ENCODE results near the gene HSBP1.

The HSBP1 gene

GRCh38 chr16:83847371-83848225 is 39.8 kb downstream of the HSBP1 start:
- H3K9me3 ChIP-seq (ENCODE audit: control insufficient read depth in 2 of 2, low read length in 2 of 2) = no peaks in the 10 kb centered on the region
- no peak overlapping the region for H3K27ac ChIP-seq (ENCODE audit: low read depth in 2 of 2, low read length in 2 of 2)
- H3K27me3 ChIP-seq (ENCODE audit: control insufficient read depth in 2 of 2, insufficient read depth in 2 of 2, low read length in 2 of 2) = no peaks in the 10 kb centered on the region
- H3K4me3 ChIP-seq (ENCODE audit: low read length in 2 of 2) = no peak overlapping the region
- no peak overlapping the region for H3K9ac ChIP-seq (ENCODE audit: low read depth in 1 of 2, low read length in 2 of 2)
- H3K4me1 ChIP-seq (ENCODE audit: control insufficient read depth in 2 of 2, insufficient read depth in 2 of 2, low read length in 2 of 2) = no peaks in the 10 kb centered on the region
- H3K36me3 ChIP-seq (ENCODE audit: control insufficient read depth in 2 of 2, insufficient read depth in 2 of 2, low read length in 2 of 2) = no peaks in the 10 kb centered on the region

DNA sequence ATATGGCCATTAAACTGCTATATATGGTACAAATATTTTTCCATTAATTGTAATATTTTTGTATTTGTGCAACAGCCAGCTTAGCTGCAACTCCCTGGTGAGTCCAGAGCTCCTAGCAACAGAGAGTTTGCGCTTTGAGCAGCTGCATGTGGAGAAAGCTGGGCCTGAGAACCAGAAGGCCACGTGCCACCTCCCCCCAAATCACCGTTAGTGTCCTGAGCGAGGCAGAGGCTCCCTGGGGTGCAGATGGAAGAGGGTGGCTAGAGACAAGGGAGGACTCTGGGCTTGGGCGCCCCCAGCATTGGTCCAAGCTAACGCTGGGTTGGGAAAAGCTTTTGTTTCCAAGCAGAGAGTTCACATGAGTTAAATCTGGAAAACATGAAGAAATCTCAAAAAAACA is 41.6 kb downstream of the HSBP1 start:
- H3K4me3 ChIP-seq (ENCODE audit: low read length in 2 of 2) = no peak overlapping the region
- H3K27ac ChIP-seq (ENCODE audit: low read depth in 2 of 2, low read length in 2 of 2) = no peak overlapping the region
- H3K9ac ChIP-seq (ENCODE audit: low read depth in 1 of 2, low read length in 2 of 2) = no peak overlapping the region
- H3K9me3 ChIP-seq (ENCODE audit: control insufficient read depth in 2 of 2, low read length in 2 of 2) = no peaks in the 10 kb centered on the region
- no peaks in the 10 kb centered on the region for H3K4me1 ChIP-seq (ENCODE audit: control insufficient read depth in 2 of 2, insufficient read depth in 2 of 2, low read length in 2 of 2)
- H3K36me3 ChIP-seq (ENCODE audit: control insufficient read depth in 2 of 2, insufficient read depth in 2 of 2, low read length in 2 of 2) = no peaks in the 10 kb centered on the region
- no peaks in the 10 kb centered on the region for H3K27me3 ChIP-seq (ENCODE audit: control insufficient read depth in 2 of 2, insufficient read depth in 2 of 2, low read length in 2 of 2)

- H3K36me3 ChIP-seq (ENCODE audit: control insufficient read depth in 2 of 2, insufficient read depth in 2 of 2, low read length in 2 of 2) = no peaks in the 10 kb centered on the region
These were observed 43.2 kb downstream of the HSBP1 start for GRCh38 chr16:83850947-83851346.

DNA sequence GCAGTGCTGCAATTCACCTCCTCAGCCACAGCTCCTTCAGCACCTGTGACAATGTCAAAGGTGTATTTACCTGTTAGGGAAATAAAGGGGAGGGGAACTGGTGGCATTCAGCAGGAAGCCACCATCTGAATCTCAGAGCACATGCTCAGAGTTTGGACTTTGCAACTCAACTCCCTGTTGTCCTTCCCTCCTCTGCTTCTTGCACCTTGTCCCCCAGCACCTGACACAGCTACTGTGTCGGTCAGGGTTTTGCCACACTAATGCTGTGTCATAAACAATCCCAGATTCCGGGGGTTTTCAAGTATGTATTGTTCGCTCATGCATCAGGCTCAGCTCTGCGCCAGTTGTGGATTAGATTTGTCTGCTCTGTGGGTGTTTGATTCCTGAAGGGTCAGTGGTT is 43.7 kb downstream of the HSBP1 start:
- Histone ChIP-seq H3K27me3 (ENCODE audit: control insufficient read depth in 2 of 2, insufficient read depth in 2 of 2, low read length in 2 of 2) (no peaks in the 10 kb centered on the region), H3K9ac (ENCODE audit: low read depth in 1 of 2, low read length in 2 of 2) (no peak overlapping the region), H3K9me3 (ENCODE audit: control insufficient read depth in 2 of 2, low read length in 2 of 2) (no peaks in the 10 kb centered on the region), H3K4me1 (ENCODE audit: control insufficient read depth in 2 of 2, insufficient read depth in 2 of 2, low read length in 2 of 2) (no peaks in the 10 kb centered on the region), H3K4me3 (ENCODE audit: low read length in 2 of 2) (no peak overlapping the region), H3K36me3 (ENCODE audit: control insufficient read depth in 2 of 2, insufficient read depth in 2 of 2, low read length in 2 of 2) (no peaks in the 10 kb centered on the region), H3K27ac (ENCODE audit: low read depth in 2 of 2, low read length in 2 of 2) (no peak overlapping the region)

More at GRCh38 chr16:83850947-83851346, 43.2 kb downstream of the HSBP1 start:
- H3K27me3 ChIP-seq (ENCODE audit: control insufficient read depth in 2 of 2, insufficient read depth in 2 of 2, low read length in 2 of 2) = no peaks in the 10 kb centered on the region
- no peak overlapping the region for H3K4me3 ChIP-seq (ENCODE audit: low read length in 2 of 2)
- no peaks in the 10 kb centered on the region for H3K9me3 ChIP-seq (ENCODE audit: control insufficient read depth in 2 of 2, low read length in 2 of 2)
- H3K27ac ChIP-seq (ENCODE audit: low read depth in 2 of 2, low read length in 2 of 2) = no peak overlapping the region
- no peak overlapping the region for H3K9ac ChIP-seq (ENCODE audit: low read depth in 1 of 2, low read length in 2 of 2)
- no peaks in the 10 kb centered on the region for H3K4me1 ChIP-seq (ENCODE audit: control insufficient read depth in 2 of 2, insufficient read depth in 2 of 2, low read length in 2 of 2)

GRCh38 chr16:83852774-83853173 is 45.0 kb downstream of the HSBP1 start:
- no peak overlapping the region for H3K4me3 ChIP-seq (ENCODE audit: low read length in 2 of 2)
- no peaks in the 10 kb centered on the region for H3K4me1 ChIP-seq (ENCODE audit: control insufficient read depth in 2 of 2, insufficient read depth in 2 of 2, low read length in 2 of 2)
- H3K9me3 ChIP-seq (ENCODE audit: control insufficient read depth in 2 of 2, low read length in 2 of 2) = no peaks in the 10 kb centered on the region
- H3K9ac ChIP-seq (ENCODE audit: low read depth in 1 of 2, low read length in 2 of 2) = no peak overlapping the region
- no peaks in the 10 kb centered on the region for H3K36me3 ChIP-seq (ENCODE audit: control insufficient read depth in 2 of 2, insufficient read depth in 2 of 2, low read length in 2 of 2)
- no peaks in the 10 kb centered on the region for H3K27me3 ChIP-seq (ENCODE audit: control insufficient read depth in 2 of 2, insufficient read depth in 2 of 2, low read length in 2 of 2)
- no peak overlapping the region for H3K27ac ChIP-seq (ENCODE audit: low read depth in 2 of 2, low read length in 2 of 2)

GRCh38 chr16:83853834-83854233 is 46.1 kb downstream of the HSBP1 start:
- H3K27me3 ChIP-seq (ENCODE audit: control insufficient read depth in 2 of 2, insufficient read depth in 2 of 2, low read length in 2 of 2) = no peaks in the 10 kb centered on the region
- no peak overlapping the region for H3K4me3 ChIP-seq (ENCODE audit: low read length in 2 of 2)
- H3K27ac ChIP-seq (ENCODE audit: low read depth in 2 of 2, low read length in 2 of 2) = no peak overlapping the region
- no peaks in the 10 kb centered on the region for H3K9me3 ChIP-seq (ENCODE audit: control insufficient read depth in 2 of 2, low read length in 2 of 2)
- H3K4me1 ChIP-seq (ENCODE audit: control insufficient read depth in 2 of 2, insufficient read depth in 2 of 2, low read length in 2 of 2) = no peaks in the 10 kb centered on the region
- H3K36me3 ChIP-seq (ENCODE audit: control insufficient read depth in 2 of 2, insufficient read depth in 2 of 2, low read length in 2 of 2) = no peaks in the 10 kb centered on the region
- H3K9ac ChIP-seq (ENCODE audit: low read depth in 1 of 2, low read length in 2 of 2) = no peak overlapping the region

- no peaks in the 10 kb centered on the region for H3K27me3 ChIP-seq (ENCODE audit: control insufficient read depth in 2 of 2, insufficient read depth in 2 of 2, low read length in 2 of 2)
- no peak overlapping the region for H3K9ac ChIP-seq (ENCODE audit: low read depth in 1 of 2, low read length in 2 of 2)
- no peak overlapping the region for H3K4me3 ChIP-seq (ENCODE audit: low read length in 2 of 2)
These were observed 46.6 kb downstream of the HSBP1 start for GRCh38 chr16:83854420-83854819.

GRCh38 chr16:83856792-83857191 is 49.0 kb downstream of the HSBP1 start:
- H3K36me3 ChIP-seq (ENCODE audit: control insufficient read depth in 2 of 2, insufficient read depth in 2 of 2, low read length in 2 of 2) = no peaks in the 10 kb centered on the region
- no peaks in the 10 kb centered on the region for H3K9me3 ChIP-seq (ENCODE audit: control insufficient read depth in 2 of 2, low read length in 2 of 2)
- no peak overlapping the region for H3K27ac ChIP-seq (ENCODE audit: low read depth in 2 of 2, low read length in 2 of 2)
- H3K9ac ChIP-seq (ENCODE audit: low read depth in 1 of 2, low read length in 2 of 2) = no peak overlapping the region
- no peak overlapping the region for H3K4me3 ChIP-seq (ENCODE audit: low read length in 2 of 2)
- no peaks in the 10 kb centered on the region for H3K27me3 ChIP-seq (ENCODE audit: control insufficient read depth in 2 of 2, insufficient read depth in 2 of 2, low read length in 2 of 2)
- no peaks in the 10 kb centered on the region for H3K4me1 ChIP-seq (ENCODE audit: control insufficient read depth in 2 of 2, insufficient read depth in 2 of 2, low read length in 2 of 2)

More at GRCh38 chr16:83854420-83854819, 46.6 kb downstream of the HSBP1 start:
- Histone ChIP-seq H3K9me3 (ENCODE audit: control insufficient read depth in 2 of 2, low read length in 2 of 2) (no peaks in the 10 kb centered on the region), H3K36me3 (ENCODE audit: control insufficient read depth in 2 of 2, insufficient read depth in 2 of 2, low read length in 2 of 2) (no peaks in the 10 kb centered on the region), H3K27ac (ENCODE audit: low read depth in 2 of 2, low read length in 2 of 2) (no peak overlapping the region), H3K4me1 (ENCODE audit: control insufficient read depth in 2 of 2, insufficient read depth in 2 of 2, low read length in 2 of 2) (no peaks in the 10 kb centered on the region)

- H3K36me3 ChIP-seq (ENCODE audit: control insufficient read depth in 2 of 2, insufficient read depth in 2 of 2, low read length in 2 of 2) = no peaks in the 10 kb centered on the region
- no peak overlapping the region for H3K9ac ChIP-seq (ENCODE audit: low read depth in 1 of 2, low read length in 2 of 2)
- H3K9me3 ChIP-seq (ENCODE audit: control insufficient read depth in 2 of 2, low read length in 2 of 2) = no peaks in the 10 kb centered on the region
- H3K4me1 ChIP-seq (ENCODE audit: control insufficient read depth in 2 of 2, insufficient read depth in 2 of 2, low read length in 2 of 2) = no peaks in the 10 kb centered on the region
- no peaks in the 10 kb centered on the region for H3K27me3 ChIP-seq (ENCODE audit: control insufficient read depth in 2 of 2, insufficient read depth in 2 of 2, low read length in 2 of 2)
- no peak overlapping the region for H3K27ac ChIP-seq (ENCODE audit: low read depth in 2 of 2, low read length in 2 of 2)
- H3K4me3 ChIP-seq (ENCODE audit: low read length in 2 of 2) = no peak overlapping the region
These were observed 51.5 kb downstream of the HSBP1 start for GRCh38 chr16:83859265-83859664.

DNA sequence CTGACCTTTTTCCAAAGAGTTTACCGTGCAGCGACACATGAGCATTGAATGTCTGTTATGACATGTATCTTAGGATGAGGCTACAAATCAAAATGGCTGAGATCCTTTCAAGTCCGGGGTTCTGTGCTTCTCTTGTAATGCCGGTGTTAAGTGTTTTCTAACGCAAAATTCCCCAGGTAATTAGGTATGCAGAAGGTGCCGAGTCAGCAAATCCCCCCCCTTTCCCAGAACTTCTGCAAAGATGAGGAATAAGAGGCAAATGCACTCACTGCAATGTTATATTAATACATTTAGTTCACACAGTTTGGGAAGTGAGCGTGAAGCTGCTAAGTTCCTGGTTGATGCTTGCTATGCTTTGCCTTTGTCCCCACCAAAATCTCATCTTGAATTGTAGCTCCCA is 54.9 kb downstream of the HSBP1 start:
- Histone ChIP-seq H3K9me3 (ENCODE audit: control insufficient read depth in 2 of 2, low read length in 2 of 2) (no peaks in the 10 kb centered on the region), H3K4me1 (ENCODE audit: control insufficient read depth in 2 of 2, insufficient read depth in 2 of 2, low read length in 2 of 2) (no peaks in the 10 kb centered on the region), H3K4me3 (ENCODE audit: low read length in 2 of 2) (no peak overlapping the region)

More for the DNA sequence above, 54.9 kb downstream of the HSBP1 start:
- no peak overlapping the region for H3K27ac ChIP-seq (ENCODE audit: low read depth in 2 of 2, low read length in 2 of 2)
- no peaks in the 10 kb centered on the region for H3K36me3 ChIP-seq (ENCODE audit: control insufficient read depth in 2 of 2, insufficient read depth in 2 of 2, low read length in 2 of 2)
- H3K27me3 ChIP-seq (ENCODE audit: control insufficient read depth in 2 of 2, insufficient read depth in 2 of 2, low read length in 2 of 2) = no peaks in the 10 kb centered on the region
- no peak overlapping the region for H3K9ac ChIP-seq (ENCODE audit: low read depth in 1 of 2, low read length in 2 of 2)

Measured in mucosa of rectum (tissue), 2 donors.